Testis (tissue), 3 donors: ENCODE data around the gene TRAP1. TPM values are rescaled to one million over a fixed set of nuclear protein-coding genes. Genes with fewer than 3 reads are reported as not detected.

ENCODE experiments used
- DNase-seq: peaks from one replicate; pipeline ENCODE4 v3.0.0-alpha.2; 2019
- H3K27ac ChIP-seq, 2 donors: fragments of 200-600 bp; sonication (generic); one replicate each; pipeline ENCODE4 v1.5.1; 2019
- H3K27me3 ChIP-seq: fragments of 200-600 bp; sonication (generic); one replicate; pipeline ENCODE4 v1.5.1; 2019
- H3K36me3 ChIP-seq: fragments of 200-600 bp; sonication (generic); one replicate; pipeline ENCODE4 v1.5.1; 2017; ENCODE audit warnings: low read depth; ENCODE audit errors: missing control alignments
- H3K4me1 ChIP-seq: fragments of 200-600 bp; sonication (generic); one replicate; pipeline ENCODE4 v1.5.1; 2019
- H3K4me3 ChIP-seq, 2 donors: fragments of 200-600 bp; sonication (generic); one replicate each; pipeline ENCODE4 v1.5.1; 2017 to 2019
- H3K9me3 ChIP-seq: fragments of 200-600 bp; sonication (generic); one replicate; pipeline ENCODE4 v1.5.1; 2017
- CTCF ChIP-seq, 3 experiments: fragments of 450-650 bp in 2 of 3; fragments of 200-600 bp in 1 of 3; sonication (generic) in 1 of 3; IDR thresholded peaks; one replicate each; pipeline ENCODE4 v1.5.1; 2016 to 2019; ENCODE audit warnings: antibody characterized with exemption in 3 of 3, mild to moderate bottlenecking in 2 of 3, moderate library complexity in 1 of 3
- POLR2A ChIP-seq: fragments of 450-650 bp; IDR thresholded peaks from one replicate; pipeline ENCODE4 v1.6.1; 2017; ENCODE audit warnings: antibody characterized with exemption, mild to moderate bottlenecking, moderate library complexity
- WGBS, 2 donors: methylation state at CpG; one replicate each; pipeline ENCODE4 v1.1.5; 2018; 5-methylcytosine and 5-hydroxymethylcytosine counted together
- intact Hi-C: fragments of 100-400 bp; cut with DNase I; formaldehyde crosslinking; loops from one replicate; pipeline ENCODE4 v1.15.1; 2023; ENCODE audit warnings: low total_unique reads
- polyA plus RNA-seq: library from polyadenylated mRNA; stranded (reverse); fragments of 350-450 nt; fragmentation: Illumina TruSeq; extraction: RNeasy Lipid Tissue Mini Kit (QIAGEN cat#74804); gene quantifications from one replicate; pipeline ENCODE4 v1.2.3, GENCODE V29; 2014; ENCODE audit warnings: low read depth, low replicate concordance; ENCODE audit not compliant: insufficient read depth
- total RNA-seq, 2 donors: library from RNA; depleted of rRNA; stranded (reverse); fragments of >200 nt; gene quantifications; one replicate each; pipeline ENCODE4 v1.2.3, GENCODE V29; 2016

Gene TRAP1
- total and polyA plus RNA-seq, 3 donors from 2014 or later = 80.0 to 140 (median 131) TPM

- no peaks in the 10 kb centered on the region for H3K4me1 ChIP-seq
- no peaks in the 10 kb centered on the region for H3K27me3 ChIP-seq
- no peak overlapping the region for H3K4me3 ChIP-seq
- WGBS, 2 donors = 76 to 90% methylated on average over 4 to 10 of the region's 10 CpGs
- TF ChIP-seq POLR2A (no peak), CTCF (IDR thresholded peaks at IDR 0.05) (no peak)
- intact Hi-C loops = no loop called here
- no peaks in the 10 kb centered on the region for H3K36me3 ChIP-seq
- no peak overlapping the region for H3K27ac ChIP-seq
- no peaks in the 10 kb centered on the region for H3K9me3 ChIP-seq
- DNase-seq = no peak
Observed at GRCh38 chr16:3669082-3669481, 48.2 kb downstream of the TRAP1 start.

- no peak for DNase-seq
- intact Hi-C loops = no loop called here
- no peak overlapping the region for H3K4me3 ChIP-seq
- WGBS, 2 donors = 92 to 98% methylated on average over 11 of the region's 11 CpGs
- no peaks in the 10 kb centered on the region for H3K9me3 ChIP-seq
- no peaks in the 10 kb centered on the region for H3K27me3 ChIP-seq
- no peaks in the 10 kb centered on the region for H3K36me3 ChIP-seq
- H3K27ac ChIP-seq = no peak overlapping the region
- no peaks in the 10 kb centered on the region for H3K4me1 ChIP-seq
- no peak for TF ChIP-seq CTCF (IDR thresholded peaks at IDR 0.05)
- no peak for TF ChIP-seq POLR2A
Observed at GRCh38 chr16:3668626-3669025, 48.7 kb downstream of the TRAP1 start.

- 77 to 91% methylated on average over 5 to 6 of the region's 6 CpGs for WGBS, 2 donors
- no peaks in the 10 kb centered on the region for H3K36me3 ChIP-seq
Observed at GRCh38 chr16:3665508-3665907, 51.8 kb downstream of the TRAP1 start.

GRCh38 chr16:3664187-3664896, 53.0 kb downstream of the TRAP1 start:
- TF ChIP-seq POLR2A = no peak
- TF ChIP-seq CTCF (IDR thresholded peaks at IDR 0.05) = no peak
- intact Hi-C loops = no loop called here
- H3K36me3 ChIP-seq = no peaks in the 10 kb centered on the region

More at GRCh38 chr16:3665508-3665907, 51.8 kb downstream of the TRAP1 start:
- no peak for TF ChIP-seq CTCF (IDR thresholded peaks at IDR 0.05)
- TF ChIP-seq POLR2A = no peak
- Histone ChIP-seq H3K9me3 (no peaks in the 10 kb centered on the region), H3K27ac (no peak overlapping the region), H3K27me3 (no peaks in the 10 kb centered on the region), H3K4me1 (no peaks in the 10 kb centered on the region), H3K4me3 (no peak overlapping the region)
- intact Hi-C loops = no loop called here
- DNase-seq = no peak

GRCh38 chr16:3662601-3663000, 54.7 kb downstream of the TRAP1 start:
- TF ChIP-seq CTCF (IDR thresholded peaks at IDR 0.05) = no peak
- TF ChIP-seq POLR2A = no peak
- H3K9me3 ChIP-seq = no peaks in the 10 kb centered on the region
- intact Hi-C loops = no loop called here
- no peak for DNase-seq
- no peaks in the 10 kb centered on the region for H3K36me3 ChIP-seq
- no peak overlapping the region for H3K4me3 ChIP-seq
- no peak overlapping the region for H3K27ac ChIP-seq
- H3K27me3 ChIP-seq = no peaks in the 10 kb centered on the region
- WGBS, 2 donors = 93 to 96% methylated on average over 12 to 17 of the region's 17 CpGs
- H3K4me1 ChIP-seq = no peaks in the 10 kb centered on the region

More at GRCh38 chr16:3664187-3664896, 53.0 kb downstream of the TRAP1 start:
- Histone ChIP-seq H3K27ac (no peak overlapping the region), H3K9me3 (no peaks in the 10 kb centered on the region), H3K4me1 (no peaks in the 10 kb centered on the region), H3K4me3 (no peak overlapping the region), H3K27me3 (no peaks in the 10 kb centered on the region)
- 93 to 98% methylated on average over 15 to 31 of the region's 31 CpGs for WGBS, 2 donors
- no peak for DNase-seq
